ENCODE results near the gene GLA. TPM values are rescaled to one million over a fixed set of nuclear protein-coding genes. Genes with fewer than 3 reads are reported as not detected.

The GLA gene
- total and polyA plus RNA-seq, 9 of the 15 experiments (the other 6 are each of a cell fraction or from before 2014, with no cell fraction given) = 41.7 to 146 (median 73.8) TPM

DNA sequence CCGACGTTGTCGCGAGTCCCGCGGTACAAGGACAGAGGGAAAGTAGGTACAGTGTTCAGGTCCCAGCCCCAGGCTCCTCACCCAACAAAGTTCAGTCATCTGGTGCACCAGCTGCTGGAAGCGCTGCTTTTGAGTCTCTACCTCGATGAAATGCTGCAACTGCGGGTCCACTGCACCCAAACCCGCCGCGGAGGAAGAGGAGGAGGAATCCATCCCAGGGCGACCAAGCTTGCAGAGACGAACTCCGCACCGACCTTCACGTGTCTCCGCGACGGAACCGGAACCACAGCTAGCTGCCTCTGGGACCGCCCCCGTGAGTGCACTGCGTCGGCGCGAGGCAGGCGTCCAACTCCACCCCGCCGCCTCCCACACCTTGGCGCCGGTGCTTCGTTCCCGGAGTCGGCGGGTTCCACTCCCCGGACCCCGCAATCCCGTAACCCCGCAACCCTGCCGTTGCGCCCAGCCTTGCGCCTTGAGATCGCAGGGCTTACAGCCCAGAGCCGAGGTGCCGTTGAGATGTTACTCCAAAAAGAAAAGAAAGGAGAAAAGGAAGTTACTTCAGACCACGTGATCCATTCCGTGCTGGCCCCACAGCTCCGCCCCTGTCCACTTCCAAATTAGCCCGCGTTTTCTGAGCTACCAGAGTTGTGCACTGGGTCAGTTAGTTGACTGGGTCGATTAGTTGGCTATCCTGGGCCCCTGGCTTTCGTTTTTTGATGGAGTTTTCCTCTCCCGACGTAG is 59.1 kb downstream of the GLA start, which contains the start of gene TIMM8A (continued):
- TF ChIP-seq, protein P1, sequence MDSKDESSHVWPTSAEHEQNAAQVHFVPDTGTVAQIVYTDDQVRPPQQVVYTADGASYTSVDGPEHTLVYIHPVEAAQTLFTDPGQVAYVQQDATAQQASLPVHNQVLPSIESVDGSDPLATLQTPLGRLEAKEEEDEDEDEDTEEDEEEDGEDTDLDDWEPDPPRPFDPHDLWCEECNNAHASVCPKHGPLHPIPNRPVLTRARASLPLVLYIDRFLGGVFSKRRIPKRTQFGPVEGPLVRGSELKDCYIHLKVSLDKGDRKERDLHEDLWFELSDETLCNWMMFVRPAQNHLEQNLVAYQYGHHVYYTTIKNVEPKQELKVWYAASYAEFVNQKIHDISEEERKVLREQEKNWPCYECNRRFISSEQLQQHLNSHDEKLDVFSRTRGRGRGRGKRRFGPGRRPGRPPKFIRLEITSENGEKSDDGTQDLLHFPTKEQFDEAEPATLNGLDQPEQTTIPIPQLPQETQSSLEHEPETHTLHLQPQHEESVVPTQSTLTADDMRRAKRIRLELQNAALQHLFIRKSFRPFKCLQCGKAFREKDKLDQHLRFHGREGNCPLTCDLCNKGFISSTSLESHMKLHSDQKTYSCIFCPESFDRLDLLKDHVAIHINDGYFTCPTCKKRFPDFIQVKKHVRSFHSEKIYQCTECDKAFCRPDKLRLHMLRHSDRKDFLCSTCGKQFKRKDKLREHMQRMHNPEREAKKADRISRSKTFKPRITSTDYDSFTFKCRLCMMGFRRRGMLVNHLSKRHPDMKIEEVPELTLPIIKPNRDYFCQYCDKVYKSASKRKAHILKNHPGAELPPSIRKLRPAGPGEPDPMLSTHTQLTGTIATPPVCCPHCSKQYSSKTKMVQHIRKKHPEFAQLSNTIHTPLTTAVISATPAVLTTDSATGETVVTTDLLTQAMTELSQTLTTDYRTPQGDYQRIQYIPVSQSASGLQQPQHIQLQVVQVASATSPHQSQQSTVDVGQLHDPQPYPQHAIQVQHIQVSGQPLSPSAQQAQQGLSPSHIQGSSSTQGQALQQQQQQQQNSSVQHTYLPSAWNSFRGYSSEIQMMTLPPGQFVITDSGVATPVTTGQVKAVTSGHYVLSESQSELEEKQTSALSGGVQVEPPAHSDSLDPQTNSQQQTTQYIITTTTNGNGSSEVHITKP (IDR thresholded peaks at IDR 0.05; ENCODE audit: partially characterized antibody) = peak; percentile 48
- TF ChIP-seq POLR2H (tag; IDR thresholded peaks at IDR 0.05; ENCODE audit: low read depth) (peak; percentile 72), TRIM28 (IDR thresholded peaks at IDR 0.05) (no peak), HIVEP1 (CRISPR knock-in tag; IDR thresholded peaks at IDR 0.05) (no peak), ZNF311 (CRISPR knock-in tag; IDR thresholded peaks at IDR 0.05) (no peak), RBM22 (IDR thresholded peaks at IDR 0.05; ENCODE audit: low read depth, low read length, poor library complexity, severe bottlenecking) (no peak), TAF7 (tag; IDR thresholded peaks at IDR 0.05) (no peak), E2F3 (CRISPR knock-in tag; IDR thresholded peaks at IDR 0.05) (no peak), ZNF76 (CRISPR knock-in tag; IDR thresholded peaks at IDR 0.05; ENCODE audit: borderline replicate concordance) (no peak), KHSRP (IDR thresholded peaks at IDR 0.05) (no peak), ZNF134 (CRISPR knock-in tag; conservative IDR thresholded peaks at IDR 0.05) (no peak), TFAM (CRISPR knock-in tag; conservative IDR thresholded peaks at IDR 0.05) (no peak), ZNF282 (CRISPR knock-in tag; IDR thresholded peaks at IDR 0.05) (no peak), MBD2 (IDR thresholded peaks at IDR 0.05; ENCODE audit: borderline replicate concordance, low read depth) (peak; percentile 15; the same call in 1 of the 2 replicates), MTF1 (CRISPR knock-in tag; IDR thresholded peaks at IDR 0.05; ENCODE audit: borderline replicate concordance) (no peak)
- TF ChIP-seq, protein P2, sequence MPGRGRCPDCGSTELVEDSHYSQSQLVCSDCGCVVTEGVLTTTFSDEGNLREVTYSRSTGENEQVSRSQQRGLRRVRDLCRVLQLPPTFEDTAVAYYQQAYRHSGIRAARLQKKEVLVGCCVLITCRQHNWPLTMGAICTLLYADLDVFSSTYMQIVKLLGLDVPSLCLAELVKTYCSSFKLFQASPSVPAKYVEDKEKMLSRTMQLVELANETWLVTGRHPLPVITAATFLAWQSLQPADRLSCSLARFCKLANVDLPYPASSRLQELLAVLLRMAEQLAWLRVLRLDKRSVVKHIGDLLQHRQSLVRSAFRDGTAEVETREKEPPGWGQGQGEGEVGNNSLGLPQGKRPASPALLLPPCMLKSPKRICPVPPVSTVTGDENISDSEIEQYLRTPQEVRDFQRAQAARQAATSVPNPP (IDR thresholded peaks at IDR 0.05; ENCODE audit: borderline replicate concordance, insufficient read depth, insufficient read length) = no peak
- TF ChIP-seq, protein P3, sequence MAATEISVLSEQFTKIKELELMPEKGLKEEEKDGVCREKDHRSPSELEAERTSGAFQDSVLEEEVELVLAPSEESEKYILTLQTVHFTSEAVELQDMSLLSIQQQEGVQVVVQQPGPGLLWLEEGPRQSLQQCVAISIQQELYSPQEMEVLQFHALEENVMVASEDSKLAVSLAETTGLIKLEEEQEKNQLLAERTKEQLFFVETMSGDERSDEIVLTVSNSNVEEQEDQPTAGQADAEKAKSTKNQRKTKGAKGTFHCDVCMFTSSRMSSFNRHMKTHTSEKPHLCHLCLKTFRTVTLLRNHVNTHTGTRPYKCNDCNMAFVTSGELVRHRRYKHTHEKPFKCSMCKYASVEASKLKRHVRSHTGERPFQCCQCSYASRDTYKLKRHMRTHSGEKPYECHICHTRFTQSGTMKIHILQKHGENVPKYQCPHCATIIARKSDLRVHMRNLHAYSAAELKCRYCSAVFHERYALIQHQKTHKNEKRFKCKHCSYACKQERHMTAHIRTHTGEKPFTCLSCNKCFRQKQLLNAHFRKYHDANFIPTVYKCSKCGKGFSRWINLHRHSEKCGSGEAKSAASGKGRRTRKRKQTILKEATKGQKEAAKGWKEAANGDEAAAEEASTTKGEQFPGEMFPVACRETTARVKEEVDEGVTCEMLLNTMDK (IDR thresholded peaks at IDR 0.05; ENCODE audit: borderline replicate concordance, insufficient read depth, low read depth, low read length, poor library complexity, severe bottlenecking) = no peak
- TF ChIP-seq, protein P4, sequence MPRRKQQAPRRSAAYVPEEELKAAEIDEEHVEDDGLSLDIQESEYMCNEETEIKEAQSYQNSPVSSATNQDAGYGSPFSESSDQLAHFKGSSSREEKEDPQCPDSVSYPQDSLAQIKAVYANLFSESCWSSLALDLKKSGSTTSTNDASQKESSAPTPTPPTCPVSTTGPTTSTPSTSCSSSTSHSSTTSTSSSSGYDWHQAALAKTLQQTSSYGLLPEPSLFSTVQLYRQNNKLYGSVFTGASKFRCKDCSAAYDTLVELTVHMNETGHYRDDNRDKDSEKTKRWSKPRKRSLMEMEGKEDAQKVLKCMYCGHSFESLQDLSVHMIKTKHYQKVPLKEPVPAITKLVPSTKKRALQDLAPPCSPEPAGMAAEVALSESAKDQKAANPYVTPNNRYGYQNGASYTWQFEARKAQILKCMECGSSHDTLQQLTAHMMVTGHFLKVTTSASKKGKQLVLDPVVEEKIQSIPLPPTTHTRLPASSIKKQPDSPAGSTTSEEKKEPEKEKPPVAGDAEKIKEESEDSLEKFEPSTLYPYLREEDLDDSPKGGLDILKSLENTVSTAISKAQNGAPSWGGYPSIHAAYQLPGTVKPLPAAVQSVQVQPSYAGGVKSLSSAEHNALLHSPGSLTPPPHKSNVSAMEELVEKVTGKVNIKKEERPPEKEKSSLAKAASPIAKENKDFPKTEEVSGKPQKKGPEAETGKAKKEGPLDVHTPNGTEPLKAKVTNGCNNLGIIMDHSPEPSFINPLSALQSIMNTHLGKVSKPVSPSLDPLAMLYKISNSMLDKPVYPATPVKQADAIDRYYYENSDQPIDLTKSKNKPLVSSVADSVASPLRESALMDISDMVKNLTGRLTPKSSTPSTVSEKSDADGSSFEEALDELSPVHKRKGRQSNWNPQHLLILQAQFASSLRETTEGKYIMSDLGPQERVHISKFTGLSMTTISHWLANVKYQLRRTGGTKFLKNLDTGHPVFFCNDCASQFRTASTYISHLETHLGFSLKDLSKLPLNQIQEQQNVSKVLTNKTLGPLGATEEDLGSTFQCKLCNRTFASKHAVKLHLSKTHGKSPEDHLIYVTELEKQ (CRISPR knock-in tag; IDR thresholded peaks at IDR 0.05) = no peak

All from K562 (cell line).